ENCODE data around the gene KIAA1671.

DNA sequence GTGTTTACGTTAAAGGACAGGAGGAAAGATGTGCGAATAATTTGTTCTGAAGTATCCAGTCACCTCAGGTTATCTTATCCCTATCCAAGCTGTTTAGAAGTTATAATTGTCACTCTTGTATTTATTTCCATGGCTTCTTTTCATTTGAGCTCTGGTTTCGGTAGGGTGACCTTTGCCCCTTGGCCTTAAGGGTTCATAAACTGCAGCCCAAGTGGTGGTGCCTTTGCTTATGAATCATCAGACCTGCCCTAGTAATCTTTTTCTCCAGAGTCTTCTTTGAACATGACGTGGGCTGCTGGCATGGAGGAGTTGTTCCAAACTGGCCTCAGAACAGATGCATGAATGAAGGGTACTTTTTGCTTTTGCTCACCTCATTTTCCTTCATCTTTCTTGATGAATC lies 240.6 kb downstream of the KIAA1671 start:
- TF ChIP-seq, protein P1, sequence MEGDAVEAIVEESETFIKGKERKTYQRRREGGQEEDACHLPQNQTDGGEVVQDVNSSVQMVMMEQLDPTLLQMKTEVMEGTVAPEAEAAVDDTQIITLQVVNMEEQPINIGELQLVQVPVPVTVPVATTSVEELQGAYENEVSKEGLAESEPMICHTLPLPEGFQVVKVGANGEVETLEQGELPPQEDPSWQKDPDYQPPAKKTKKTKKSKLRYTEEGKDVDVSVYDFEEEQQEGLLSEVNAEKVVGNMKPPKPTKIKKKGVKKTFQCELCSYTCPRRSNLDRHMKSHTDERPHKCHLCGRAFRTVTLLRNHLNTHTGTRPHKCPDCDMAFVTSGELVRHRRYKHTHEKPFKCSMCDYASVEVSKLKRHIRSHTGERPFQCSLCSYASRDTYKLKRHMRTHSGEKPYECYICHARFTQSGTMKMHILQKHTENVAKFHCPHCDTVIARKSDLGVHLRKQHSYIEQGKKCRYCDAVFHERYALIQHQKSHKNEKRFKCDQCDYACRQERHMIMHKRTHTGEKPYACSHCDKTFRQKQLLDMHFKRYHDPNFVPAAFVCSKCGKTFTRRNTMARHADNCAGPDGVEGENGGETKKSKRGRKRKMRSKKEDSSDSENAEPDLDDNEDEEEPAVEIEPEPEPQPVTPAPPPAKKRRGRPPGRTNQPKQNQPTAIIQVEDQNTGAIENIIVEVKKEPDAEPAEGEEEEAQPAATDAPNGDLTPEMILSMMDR (IDR thresholded peaks at IDR 0.05; ENCODE audit: low read depth, low read length, missing input control) = no peak
- TF ChIP-seq, protein P2, sequence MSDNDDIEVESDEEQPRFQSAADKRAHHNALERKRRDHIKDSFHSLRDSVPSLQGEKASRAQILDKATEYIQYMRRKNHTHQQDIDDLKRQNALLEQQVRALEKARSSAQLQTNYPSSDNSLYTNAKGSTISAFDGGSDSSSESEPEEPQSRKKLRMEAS (IDR thresholded peaks at IDR 0.05) = no peak
- TF ChIP-seq EGR1 (IDR thresholded peaks at IDR 0.05; ENCODE audit: low read depth in 2 of 2) (no peak), TAF1 (conservative IDR thresholded peaks at IDR 0.05) (no peak), RAD21 (IDR thresholded peaks at IDR 0.05) (no peak)

Data from liver (tissue), 3 donors.